H1 (cell line): ENCODE measurements around the gene PAPSS2. TPM values are rescaled to one million over a fixed set of nuclear protein-coding genes. Genes with fewer than 3 reads are reported as not detected.

ENCODE experiments used
- CTCF ChIA-PET: fragments of 300-600 bp; sonication (Branson Sonifier 250); formaldehyde crosslinking; loops from one replicate; lab custom pipeline; 2021; ENCODE audit not compliant: partially characterized antibody; lab: Charles Lee
- POLR2A ChIA-PET: fragments of 300-600 bp; sonication (Branson Sonifier 250); formaldehyde crosslinking; loops from one replicate; lab custom pipeline; 2021; ENCODE audit warnings: inconsistent platforms; ENCODE audit not compliant: partially characterized antibody; lab: Charles Lee
- DNase-seq, 2 experiments: peaks; one replicate each; pipeline versions ENCODE4 v3.0.0 to v3.0.0-alpha.2; 2010 to 2022; ENCODE audit warnings: low spot score in 2 of 2, low read depth in 1 of 2, mixed read lengths in 1 of 2
- FAIRE-seq: peaks from 2 replicates; lab custom pipeline; 2011; peaks lifted over from hg19 to GRCh38; lab: Jason Lieb, UNC
- H2AFZ ChIP-seq: 2 replicates; pipeline ENCODE4 v1.8.1; 2012; ENCODE audit warnings: low read length, inconsistent platforms
- H2AK5ac ChIP-seq: 2 replicates; pipeline ENCODE4 v1.6.1; 2013; ENCODE audit warnings: low read depth, low read length
- H2BK120ac ChIP-seq: replicated peaks from 2 replicates; pipeline ENCODE3; 2013; ENCODE audit warnings: low read depth, low read length, inconsistent platforms
- H2BK12ac ChIP-seq: 2 replicates; pipeline ENCODE4 v1.6.1; 2013; ENCODE audit warnings: low read depth, low read length
- H2BK15ac ChIP-seq: 2 replicates; pipeline ENCODE4 v1.6.1; 2013; ENCODE audit warnings: low read length
- H2BK20ac ChIP-seq: 2 replicates; pipeline ENCODE4 v1.6.1; 2013; ENCODE audit warnings: low read length
- H2BK5ac ChIP-seq: 2 replicates; pipeline ENCODE4 v1.6.1; 2013; ENCODE audit warnings: low read depth, low read length
- H3K14ac ChIP-seq: 2 replicates; pipeline ENCODE4 v1.6.1; 2013; ENCODE audit warnings: inconsistent platforms; ENCODE audit not compliant: insufficient read length
- H3K18ac ChIP-seq: 2 replicates; pipeline ENCODE4 v1.6.1; 2013; ENCODE audit warnings: low read length; ENCODE audit errors: extremely low read depth
- H3K23ac ChIP-seq: 2 replicates; pipeline ENCODE4 v1.6.1; 2013; ENCODE audit warnings: inconsistent platforms; ENCODE audit not compliant: insufficient read length
- H3K23me2 ChIP-seq: 2 replicates; pipeline ENCODE4 v1.6.1; 2013; ENCODE audit warnings: low read depth, low read length
- H3K27ac ChIP-seq: 2 replicates; pipeline ENCODE4 v1.6.1; 2011; ENCODE audit warnings: low read depth, low read length, inconsistent platforms
- H3K27me3 ChIP-seq, 4 experiments: replicated peaks in 1 of 4; 1 replicate in 1 of 4; 2 replicates in 3 of 4; pipeline versions ENCODE4 v1.6.1 to v1.8.1; 2011 to 2013; ENCODE audit warnings: low read length in 3 of 4, mild to moderate bottlenecking in 3 of 4, inconsistent platforms in 2 of 4, mixed read lengths in 2 of 4, moderate library complexity in 1 of 4; ENCODE audit not compliant: control insufficient read depth in 3 of 4, insufficient read depth in 3 of 4; ENCODE audit errors: extremely low read depth in 1 of 4
- H3K36me3 ChIP-seq, 4 experiments: 2 replicates each; pipeline versions ENCODE4 v1.6.1 to v1.8.1; 2011 to 2013; ENCODE audit warnings: mild to moderate bottlenecking in 4 of 4, low read length in 3 of 4, moderate library complexity in 2 of 4, control low read depth in 1 of 4, inconsistent platforms in 1 of 4; ENCODE audit not compliant: insufficient read depth in 4 of 4, control insufficient read depth in 2 of 4
- H3K4ac ChIP-seq: replicated peaks from 2 replicates; pipeline ENCODE3; 2013; ENCODE audit warnings: low read length, low read depth, mixed read lengths, inconsistent platforms; ENCODE audit not compliant: insufficient read length
- H3K4me1 ChIP-seq, 4 experiments: replicated peaks in 1 of 4; 1 replicate in 1 of 4; 2 replicates in 3 of 4; pipeline versions ENCODE4 v1.6.1 to v1.8.1; 2011 to 2013; ENCODE audit warnings: low read length in 3 of 4, inconsistent platforms in 2 of 4, mixed read lengths in 1 of 4; ENCODE audit not compliant: insufficient read depth in 4 of 4, control insufficient read depth in 3 of 4
- H3K4me2 ChIP-seq, 2 experiments: 2 replicates each; pipeline versions ENCODE4 v1.6.1 to v1.8.1; 2011 to 2013; ENCODE audit warnings: low read depth in 2 of 2, low read length in 2 of 2, control low read depth in 1 of 2, inconsistent platforms in 1 of 2, mild to moderate bottlenecking in 1 of 2; ENCODE audit not compliant: insufficient read depth in 1 of 2
- H3K4me3 ChIP-seq, 4 experiments: fragments of 200-600, 300-600 bp in 1 of 4; sonication (generic), shearing (Covaris generic), sonication (Bioruptor Twin) in 1 of 4; 2 replicates each; pipeline versions ENCODE4 v1.5.1 to v1.8.1; 2011 to 2016; ENCODE audit warnings: low read length in 4 of 4, low read depth in 3 of 4, control low read depth in 2 of 4, inconsistent platforms in 2 of 4, mild to moderate bottlenecking in 2 of 4, mixed read lengths in 1 of 4, moderate library complexity in 1 of 4; ENCODE audit not compliant: insufficient read depth in 2 of 4; ENCODE audit errors: extremely low read depth in 1 of 4
- H3K56ac ChIP-seq: replicated peaks from 2 replicates; pipeline ENCODE3; 2013; ENCODE audit warnings: low read depth, mild to moderate bottlenecking, mixed read lengths, low read length, inconsistent platforms; ENCODE audit not compliant: insufficient read length
- H3K79me1 ChIP-seq: 2 replicates; pipeline ENCODE4 v1.6.1; 2013; ENCODE audit warnings: low read depth, low read length, control low read depth
- H3K79me2 ChIP-seq, 2 experiments: 2 replicates each; pipeline versions ENCODE4 v1.6.1 to v1.8.1; 2012 to 2013; ENCODE audit warnings: low read length in 2 of 2, mild to moderate bottlenecking in 2 of 2, inconsistent platforms in 1 of 2; ENCODE audit not compliant: insufficient read depth in 2 of 2, control insufficient read depth in 1 of 2
- H3K9ac ChIP-seq, 4 experiments: replicated peaks in 1 of 4; 1 replicate in 1 of 4; 2 replicates in 3 of 4; pipeline versions ENCODE4 v1.6.1 to v1.8.1; 2011 to 2013; ENCODE audit warnings: low read depth in 3 of 4, low read length in 3 of 4, control low read depth in 2 of 4, mild to moderate bottlenecking in 2 of 4, moderate library complexity in 2 of 4, inconsistent platforms in 1 of 4; ENCODE audit errors: extremely low read depth in 1 of 4
- H3K9me3 ChIP-seq, 2 experiments: 2 replicates each; pipeline versions ENCODE4 v1.6.1 to v1.8.1; 2012 to 2013; ENCODE audit warnings: mild to moderate bottlenecking in 2 of 2, moderate library complexity in 2 of 2, control low read depth in 1 of 2, inconsistent platforms in 1 of 2, low read depth in 1 of 2, low read length in 1 of 2, mixed read lengths in 1 of 2; ENCODE audit not compliant: insufficient read depth in 2 of 2
- H4K20me1 ChIP-seq, 2 experiments: replicated peaks in 1 of 2; 2 replicates each; pipeline versions ENCODE3 to v1.8.1; 2011 to 2013; ENCODE audit warnings: inconsistent platforms in 2 of 2, low read length in 2 of 2, mild to moderate bottlenecking in 1 of 2; ENCODE audit not compliant: insufficient read depth in 2 of 2, control insufficient read depth in 1 of 2
- H4K5ac ChIP-seq: 2 replicates; pipeline ENCODE4 v1.6.1; 2013; ENCODE audit warnings: low read length, low read depth, mixed read lengths, inconsistent platforms; ENCODE audit not compliant: insufficient read length
- H4K8ac ChIP-seq: 2 replicates; pipeline ENCODE4 v1.8.0; 2013; ENCODE audit warnings: mild to moderate bottlenecking, moderate library complexity, low read length, inconsistent platforms; ENCODE audit not compliant: insufficient read depth; ENCODE audit errors: extremely low read depth
- H4K91ac ChIP-seq: replicated peaks from 2 replicates; pipeline ENCODE3; 2013; ENCODE audit warnings: low read length, mixed read lengths, inconsistent platforms; ENCODE audit not compliant: insufficient read length
- EGR1 ChIP-seq: IDR thresholded peaks from 2 replicates; pipeline ENCODE4 v1.6.1; 2011; ENCODE audit warnings: low read depth, low read length, borderline replicate concordance
- EZH2 ChIP-seq: fragments of 200-600 bp; sonication (generic); IDR thresholded peaks from 2 replicates; pipeline ENCODE4 v1.7.1; 2012; ENCODE audit warnings: low read depth, mild to moderate bottlenecking, moderate library complexity, low read length, inconsistent platforms; ENCODE audit not compliant: severe bottlenecking
- HDAC2 ChIP-seq, 2 experiments: fragments of 300-600 bp in 1 of 2; sonication (generic) in 1 of 2; IDR thresholded peaks; 2 replicates each; pipeline ENCODE4 v1.6.1; 2011 to 2012; ENCODE audit warnings: low read depth in 2 of 2, low read length in 2 of 2, mild to moderate bottlenecking in 2 of 2, moderate library complexity in 2 of 2, borderline replicate concordance in 1 of 2, inconsistent platforms in 1 of 2
- KDM1A ChIP-seq: fragments of 200-600, 300-600 bp; sonication (generic); IDR thresholded peaks from 2 replicates; pipeline ENCODE4 v1.7.1; 2016; ENCODE audit warnings: mild to moderate bottlenecking, low read length, borderline replicate concordance
- KDM4A ChIP-seq: IDR thresholded peaks from one replicate; pipeline ENCODE4 v1.7.1; 2012; ENCODE audit warnings: low read depth, mild to moderate bottlenecking, moderate library complexity, low read length, inconsistent platforms; ENCODE audit not compliant: severe bottlenecking
- NANOG ChIP-seq: IDR thresholded peaks from 2 replicates; pipeline ENCODE4 v1.6.1; 2011; ENCODE audit warnings: low read length, low read depth, mild to moderate bottlenecking, inconsistent platforms; ENCODE audit not compliant: insufficient read depth, poor library complexity, severe bottlenecking
- RNF2 ChIP-seq: fragments of 200-900, 300-1000 bp; sonication (generic); IDR thresholded peaks from 2 replicates; pipeline ENCODE4 v1.7.1; 2016; ENCODE audit warnings: borderline replicate concordance, low read depth, mild to moderate bottlenecking, antibody characterized with exemption, low read length; ENCODE audit not compliant: poor library complexity, severe bottlenecking; ENCODE audit errors: missing control alignments
- SIN3A ChIP-seq, 2 experiments: IDR thresholded peaks in 1 of 2; conservative IDR thresholded peaks in 1 of 2; 2 replicates each; pipeline ENCODE4 v1.6.1; 2011 to 2012; ENCODE audit warnings: low read length in 2 of 2, improper control_type of control experiment in 1 of 2, low read depth in 1 of 2, mild to moderate bottlenecking in 1 of 2
- SP2 ChIP-seq: IDR thresholded peaks from 2 replicates; pipeline ENCODE4 v1.6.1; 2012; ENCODE audit warnings: mild to moderate bottlenecking, low read length, inconsistent platforms
- TAF1 ChIP-seq: IDR thresholded peaks from 2 replicates; pipeline ENCODE4 v1.6.1; 2011; ENCODE audit warnings: mild to moderate bottlenecking, low read depth, low read length
- TBP ChIP-seq: IDR thresholded peaks from 2 replicates; pipeline ENCODE4 v1.6.1; 2011; ENCODE audit warnings: low read depth, low read length, improper control_type of control experiment
- TEAD4 ChIP-seq: IDR thresholded peaks from 2 replicates; pipeline ENCODE4 v1.6.1; 2012; ENCODE audit warnings: low read depth, low read length, inconsistent platforms, mixed read lengths
- ZNF274 ChIP-seq: IDR thresholded peaks from 2 replicates; pipeline ENCODE4 v1.7.0; 2012; ENCODE audit warnings: low read length, borderline replicate concordance; ENCODE audit errors: extremely low read depth
- WGBS, 2 experiments: shearing (Covaris generic) in 1 of 2; methylation state at CpG; one replicate each; pipeline versions ENCODE4 v1.1.6 to v1.1.7; 2013 to 2015; ENCODE audit warnings: low lambda C conversion rate in 2 of 2, mixed read lengths in 2 of 2, inconsistent platforms in 1 of 2, low coverage in 1 of 2, missing lambda C conversion rate in 1 of 2; ENCODE audit not compliant: insufficient replicate concordance in 2 of 2, insufficient coverage in 1 of 2, insufficient read length in 1 of 2; ENCODE audit errors: extremely low coverage in 1 of 2, missing lambda C conversion rate in 1 of 2; 5-methylcytosine and 5-hydroxymethylcytosine counted together
- polyA plus RNA-seq, 7 experiments: library from polyadenylated mRNA; depleted of rRNA in 3 of 7; stranded (reverse) in 5 of 7; unstranded in 2 of 7; fragments of >200 nt in 5 of 7; fragments of 200-250 nt in 2 of 7; gene quantifications; 1 replicate in 5 of 7; 2 replicates in 1 of 7; 4 replicates in 1 of 7; pipeline versions ENCODE4 v1.2.1 to v1.2.3, GENCODE V29; 2011 to 2013; ENCODE audit warnings: missing spikeins in 2 of 7, mixed read lengths in 2 of 7
- total RNA-seq: library from RNA; stranded (reverse); fragmentation: NEBNext Ultra II Directional; extraction: Animal tissue kit (Norgen Biotek cat#: 25700); gene quantifications from 2 replicates; pipeline ENCODE4 v1.2.1, GENCODE V29; 2021

PAPSS2 gene
- total and polyA plus RNA-seq, 2 of the 8 experiments (the other 6 are each of a cell fraction or from before 2014, with no cell fraction given) = 7.6 to 20.2 TPM

DNA sequence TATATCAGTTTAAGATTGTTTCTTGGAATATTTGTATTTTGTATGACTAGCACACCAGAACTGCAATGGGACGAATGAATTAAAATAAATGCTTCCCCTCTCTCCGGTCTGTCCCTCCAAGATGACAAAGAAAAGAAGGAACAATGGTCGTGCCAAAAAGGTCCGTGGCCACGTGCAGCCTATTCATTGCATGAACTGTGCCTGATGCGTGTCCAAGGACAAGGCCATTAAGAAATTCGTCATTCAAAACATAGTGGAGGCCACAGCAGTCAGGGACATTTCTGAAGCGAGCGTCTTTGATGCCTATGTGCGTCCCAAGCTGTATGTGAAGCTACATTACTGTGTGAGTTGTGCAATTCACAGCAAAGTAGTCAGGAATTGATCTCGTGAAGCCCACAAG is 17.2 kb upstream of the PAPSS2 start:
- Histone ChIP-seq H3K27me3 (no peaks in the 10 kb centered on the region; a peak in 1 of 7 replicates), H3K4me3 (no peak overlapping the region), H2BK5ac (no peak overlapping the region), H3K23me2 (no peaks in the 10 kb centered on the region; the same call in 1 of the 2 replicates), H2BK15ac (no peak overlapping the region), H4K20me1 (no peaks in the 10 kb centered on the region), H2AK5ac (no peak overlapping the region), H4K91ac (no peak overlapping the region), H3K9me3 (peaks cover 0 to 3% of the 10 kb centered on the region in 2 experiments; a peak in 1 of 4 replicates), H3K36me3 (no peaks in the 10 kb centered on the region), H3K27ac (no peak overlapping the region), H3K23ac (no peak overlapping the region), H2AFZ (no peak overlapping the region), H3K18ac (no peak overlapping the region), H3K79me2 (no peaks in the 10 kb centered on the region), H3K4me1 (peaks cover 0 to 4% (median 0%) of the 10 kb centered on the region in 4 experiments; a peak in 1 of 7 replicates), H3K4me2 (no peak overlapping the region), H2BK12ac (no peak overlapping the region), H2BK20ac (no peak overlapping the region), H3K4ac (no peak overlapping the region), H3K56ac (no peak overlapping the region), H2BK120ac (no peak overlapping the region), H4K5ac (no peak overlapping the region), H3K79me1 (no peaks in the 10 kb centered on the region), H3K9ac (no peak overlapping the region), H3K14ac (no peak overlapping the region), H4K8ac (no peak overlapping the region)
- POLR2A ChIA-PET = interaction anchor here (0.8 to 1.0 kb wide), 2 partner anchors 18 to 40 kb away, joined by 3 read pairs; no protein-coding TSS in a partner anchor
- CTCF ChIA-PET = interaction anchor here (1.2 kb wide), 1 partner anchor 11 kb away, joined by 3 read pairs; no protein-coding TSS in a partner anchor
- FAIRE-seq = no peak
- no peak for DNase-seq
- 90% methylated on average over 11 of the region's 11 CpGs; no CpG with 5 or more reads in 1 of the 2 experiments for WGBS, 2 experiments
- no peak for TF ChIP-seq TBP
- TF ChIP-seq SP2 = no peak
- no peak for TF ChIP-seq HDAC2 (IDR thresholded peaks at IDR 0.05; ENCODE audit: borderline replicate concordance in 1 of 2, low read depth in 2 of 2, low read length in 2 of 2)
- no peak for TF ChIP-seq RNF2
- TF ChIP-seq SIN3A (conservative IDR thresholded peaks at IDR 0.05 in 1 of 2, IDR thresholded peaks at IDR 0.05 in 1 of 2; ENCODE audit: low read depth in 1 of 2, low read length in 2 of 2) = no peak
- no peak for TF ChIP-seq ZNF274
- no peak for TF ChIP-seq EGR1
- TF ChIP-seq KDM4A = no peak
- TF ChIP-seq TAF1 = no peak
- TF ChIP-seq TEAD4 = no peak
- TF ChIP-seq KDM1A = no peak
- TF ChIP-seq EZH2 = no peak
- TF ChIP-seq NANOG = no peak
